ENCODE measurements around the gene SPINK9. TPM values are rescaled to one million over a fixed set of nuclear protein-coding genes. Genes with fewer than 3 reads are reported as not detected.

The SPINK9 gene, protein sequence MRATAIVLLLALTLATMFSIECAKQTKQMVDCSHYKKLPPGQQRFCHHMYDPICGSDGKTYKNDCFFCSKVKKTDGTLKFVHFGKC
- not detected for total RNA-seq

- DNase-seq = no peak
- ATAC-seq (ENCODE audit: low FRiP score in 2 of 2) = no peak
- no peaks in the 10 kb centered on the region for H3K4me1 ChIP-seq
- no peaks in the 10 kb centered on the region for H3K36me3 ChIP-seq
- TF ChIP-seq EP300 (IDR thresholded peaks at IDR 0.05) (no peak), POLR2AphosphoS5 (IDR thresholded peaks at IDR 0.05) (no peak), POLR2A (IDR thresholded peaks at IDR 0.05) (no peak)
- TF ChIP-seq, protein P1, sequence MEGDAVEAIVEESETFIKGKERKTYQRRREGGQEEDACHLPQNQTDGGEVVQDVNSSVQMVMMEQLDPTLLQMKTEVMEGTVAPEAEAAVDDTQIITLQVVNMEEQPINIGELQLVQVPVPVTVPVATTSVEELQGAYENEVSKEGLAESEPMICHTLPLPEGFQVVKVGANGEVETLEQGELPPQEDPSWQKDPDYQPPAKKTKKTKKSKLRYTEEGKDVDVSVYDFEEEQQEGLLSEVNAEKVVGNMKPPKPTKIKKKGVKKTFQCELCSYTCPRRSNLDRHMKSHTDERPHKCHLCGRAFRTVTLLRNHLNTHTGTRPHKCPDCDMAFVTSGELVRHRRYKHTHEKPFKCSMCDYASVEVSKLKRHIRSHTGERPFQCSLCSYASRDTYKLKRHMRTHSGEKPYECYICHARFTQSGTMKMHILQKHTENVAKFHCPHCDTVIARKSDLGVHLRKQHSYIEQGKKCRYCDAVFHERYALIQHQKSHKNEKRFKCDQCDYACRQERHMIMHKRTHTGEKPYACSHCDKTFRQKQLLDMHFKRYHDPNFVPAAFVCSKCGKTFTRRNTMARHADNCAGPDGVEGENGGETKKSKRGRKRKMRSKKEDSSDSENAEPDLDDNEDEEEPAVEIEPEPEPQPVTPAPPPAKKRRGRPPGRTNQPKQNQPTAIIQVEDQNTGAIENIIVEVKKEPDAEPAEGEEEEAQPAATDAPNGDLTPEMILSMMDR (IDR thresholded peaks at IDR 0.05) = no peak
- H3K27ac ChIP-seq = no peak within 1 kb of the TSS
- H3K27me3 ChIP-seq = no peaks in the 10 kb centered on the region
- H3K9me3 ChIP-seq = no peaks in the 10 kb centered on the region
- WGBS, 2 donors = 89 to 93% methylated on average over 3 of the region's 3 CpGs
- H3K4me3 ChIP-seq = no peak within 1 kb of the TSS
These were observed at the start of gene SPINK9 for GRCh38 chr5:148335259-148335658. TSS of gene SPINK9 (plus strand) at chr5:148335559. CDS start at chr5:148335614, 55 bp downstream.

DNA sequence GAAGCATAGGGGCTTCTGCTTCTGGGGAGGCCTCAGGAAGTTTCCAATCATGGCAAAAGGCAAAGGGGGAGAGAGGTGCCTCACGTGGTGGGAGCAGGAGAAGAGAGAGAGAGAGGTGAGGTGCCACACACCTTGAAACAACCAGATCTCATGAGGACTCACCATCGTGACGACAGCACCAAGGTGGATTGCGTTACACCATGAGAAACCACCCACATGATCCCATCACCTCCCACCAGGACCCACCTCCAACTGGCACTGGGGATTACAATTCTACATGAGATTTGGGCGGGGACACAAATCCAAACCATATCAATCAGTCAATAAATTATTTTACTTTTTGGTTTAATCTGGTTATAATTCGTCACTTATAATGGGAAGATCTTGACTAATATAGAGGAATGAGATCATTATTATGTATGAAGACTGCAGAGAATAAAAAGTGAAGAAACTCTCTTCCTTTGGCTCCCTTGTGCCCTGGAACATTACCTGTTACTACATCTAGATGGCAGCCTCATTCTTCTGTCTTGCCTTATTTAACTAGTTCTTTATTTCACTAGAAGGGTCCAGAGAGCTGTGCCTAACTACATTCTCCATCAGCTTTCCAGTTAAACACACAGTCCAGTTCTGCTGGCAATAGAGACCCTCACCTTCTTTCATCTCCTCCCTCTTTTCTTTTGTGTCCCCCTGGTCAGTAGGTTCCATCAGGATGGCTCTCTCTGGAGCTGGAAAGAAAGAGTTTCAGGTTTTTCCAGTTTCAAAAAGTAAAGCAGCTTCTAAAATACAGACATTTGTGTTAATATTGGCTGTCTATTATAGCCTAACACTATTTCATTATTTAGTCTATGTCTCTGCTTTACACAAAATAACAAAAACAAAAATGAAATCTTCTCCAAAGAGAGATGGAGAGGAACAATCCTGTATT, 44.8 kb upstream of the SPINK9 start:
- TF ChIP-seq POLR2A (IDR thresholded peaks at IDR 0.05) = no peak
- TF ChIP-seq POLR2AphosphoS5 (IDR thresholded peaks at IDR 0.05) = no peak
- no peak for TF ChIP-seq EP300 (IDR thresholded peaks at IDR 0.05)
- TF ChIP-seq, protein P1 (IDR thresholded peaks at IDR 0.05) = peak in 4 of 6 experiments; percentile 16 to 34 (median 32)
- no peaks in the 10 kb centered on the region for H3K27me3 ChIP-seq
- no peaks in the 10 kb centered on the region for H3K9me3 ChIP-seq
- ATAC-seq (ENCODE audit: low FRiP score in 2 of 2) (no peak), DNase-seq (no peak)
- no peaks in the 10 kb centered on the region for H3K4me1 ChIP-seq
- no peak overlapping the region for H3K4me3 ChIP-seq
- no peak overlapping the region for H3K27ac ChIP-seq
- 73 to 80% methylated on average over 6 of the region's 6 CpGs for WGBS, 2 donors
- no peaks in the 10 kb centered on the region for H3K36me3 ChIP-seq

DNA sequence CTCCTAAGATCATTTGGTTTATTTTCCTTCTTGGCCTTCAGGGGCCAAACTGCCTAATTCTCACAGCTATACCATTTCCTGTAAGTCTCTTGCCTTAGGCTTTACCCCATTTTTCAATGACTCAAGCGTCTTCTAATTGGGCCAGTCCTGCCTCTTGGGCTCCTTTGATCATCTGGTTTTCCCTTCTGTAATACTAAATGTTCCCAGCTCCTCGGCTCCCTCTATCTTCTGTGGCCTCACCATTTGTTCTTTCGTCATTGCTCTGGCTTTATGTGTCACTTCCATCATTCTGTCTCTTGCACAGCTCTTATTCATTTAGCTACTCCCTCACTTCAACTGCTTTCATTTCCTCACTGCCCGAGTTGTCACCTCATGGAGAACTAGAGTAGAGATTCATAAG, 37.6 kb upstream of the SPINK9 start:
- H3K36me3 ChIP-seq = no peaks in the 10 kb centered on the region
- no peaks in the 10 kb centered on the region for H3K9me3 ChIP-seq
- ATAC-seq (ENCODE audit: low FRiP score in 2 of 2) (no peak), DNase-seq (no peak)
- H3K4me3 ChIP-seq = no peak overlapping the region
- no peak overlapping the region for H3K27ac ChIP-seq
- no peak for TF ChIP-seq POLR2AphosphoS5 (IDR thresholded peaks at IDR 0.05)
- no peak for TF ChIP-seq POLR2A (IDR thresholded peaks at IDR 0.05)
- TF ChIP-seq, protein P1 (IDR thresholded peaks at IDR 0.05) = no peak
- TF ChIP-seq EP300 (IDR thresholded peaks at IDR 0.05) = no peak
- no peaks in the 10 kb centered on the region for H3K4me1 ChIP-seq
- no peaks in the 10 kb centered on the region for H3K27me3 ChIP-seq
- WGBS, 2 donors = 87% methylated on average over 4 of the region's 4 CpGs

DNA sequence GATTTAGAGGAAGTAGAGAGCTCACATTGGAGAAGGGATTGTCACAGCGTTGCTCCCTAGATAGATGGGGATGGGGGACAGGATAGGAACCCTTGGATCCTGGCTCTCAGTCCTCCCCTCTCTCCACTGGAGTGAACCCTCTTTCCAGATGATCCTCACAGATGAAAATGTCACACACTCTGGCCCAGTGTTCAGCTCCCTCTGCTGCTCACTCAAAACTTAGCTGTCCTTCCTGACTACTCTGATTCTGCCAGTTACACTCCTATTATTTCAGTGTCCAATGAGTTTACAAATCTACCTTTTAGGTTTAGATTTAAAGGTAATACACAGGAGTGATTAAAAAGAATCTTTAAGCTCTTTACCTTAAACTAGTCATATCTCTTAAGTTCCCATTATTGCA, 28.9 kb upstream of the SPINK9 start:
- TF ChIP-seq, protein P1 (IDR thresholded peaks at IDR 0.05) = no peak
- TF ChIP-seq POLR2A (IDR thresholded peaks at IDR 0.05) (no peak), EP300 (IDR thresholded peaks at IDR 0.05) (no peak), POLR2AphosphoS5 (IDR thresholded peaks at IDR 0.05) (no peak)
- Histone ChIP-seq H3K4me1 (no peaks in the 10 kb centered on the region), H3K36me3 (no peaks in the 10 kb centered on the region), H3K4me3 (no peak overlapping the region), H3K27ac (no peak overlapping the region), H3K9me3 (no peaks in the 10 kb centered on the region), H3K27me3 (no peaks in the 10 kb centered on the region)
- DNase-seq = no peak
- WGBS, 2 donors = 72 to 73% methylated on average over 1 of the region's 1 CpG
- no peak for ATAC-seq (ENCODE audit: low FRiP score in 2 of 2)

Measured in upper lobe of left lung (tissue), 6 donors.